Heart left ventricle (tissue), 13 donors: Measurements from ENCODE around the gene TMEM145.

Experiments used
- POLR2A ChIP-seq, 2 donors: fragments of 450-650 bp; IDR thresholded peaks; one replicate each; pipeline ENCODE4 v1.6.1; 2017; ENCODE audit warnings: antibody characterized with exemption in 2 of 2, mild to moderate bottlenecking in 2 of 2, moderate library complexity in 2 of 2
- TF ChIP-seq, protein P1 (sequence below), 12 donors: fragments of 200-600 bp; sonication (generic) in 4 of 12; IDR thresholded peaks; one replicate each; pipeline versions ENCODE4 v1.5.0 to v1.8.0; 2018 to 2022; ENCODE audit warnings: antibody characterized with exemption in 12 of 12, mild to moderate bottlenecking in 5 of 12
- donor health status: ischemic (EF 13 %, LVEDD 7.1; RV severe dilation, severe dysfunction).
- donor health status: DM: no; HTN: yes; CAD: no.
- donor health status: DM: no; HTN: no; CAD: no.
- donor health status: ischemic (EF 25% LVEDD 6.9; RV normal size, moderate dysfunction).
- donor health status: ischemic (EF 25% LVEDD 5.7; RV mildly dilated, moderate dysfunction).
- donor health status: ischemic (EF 35%, LVEDD 5.7; RV mildly dilated, moderate dysfunction).
- donor health status: nonischemic (EF 11% LVEDD 7.7; RV severe dilation, severe dysfunction).
- donor health status: DM: yes; HTN: yes; CAD: no.
- donor health status: PGD.
- donor health status: ischemic (EF 29% LVEDD 5.4; RV normal size, mild dysfunction).
- donor health status: nonischemic (EF 23%, LVEDD 6.1; RV moderate dilation, normal function).

DNA sequence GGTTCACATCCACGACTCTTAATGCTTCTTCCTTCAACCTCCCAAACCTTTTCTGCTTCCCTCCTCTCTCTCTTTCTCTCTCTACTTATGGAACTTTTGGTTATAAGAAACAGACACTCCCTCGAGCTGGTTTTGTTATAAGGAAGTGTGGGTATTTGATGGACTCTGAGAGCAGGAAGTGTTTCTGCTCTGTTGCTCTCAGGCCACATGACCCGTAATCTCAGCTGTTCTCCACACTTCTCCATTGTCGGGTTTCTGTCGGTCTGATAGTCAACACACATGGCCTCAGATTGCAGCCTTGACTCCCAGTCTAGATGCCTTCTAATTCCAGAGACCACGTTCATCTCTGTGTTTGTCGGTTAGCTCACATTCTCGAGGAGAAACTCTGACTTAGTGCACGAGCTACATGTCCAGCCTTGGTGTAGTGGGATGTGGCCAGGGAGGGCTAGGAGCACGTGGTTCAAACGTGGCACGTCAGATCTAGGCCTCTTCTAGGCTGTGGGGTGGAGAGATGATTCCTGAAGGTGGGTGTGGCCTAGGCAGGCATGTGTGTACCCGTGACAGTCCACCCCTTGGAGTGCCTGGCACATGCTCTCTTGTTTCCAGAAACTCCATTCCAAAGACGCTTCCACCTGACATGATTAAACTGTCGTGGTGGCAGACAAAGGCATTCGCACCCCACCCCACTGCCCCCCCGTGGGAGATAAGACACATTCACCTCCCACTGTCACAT is 50.7 kb downstream of the TMEM145 start:
- TF ChIP-seq, protein P1, sequence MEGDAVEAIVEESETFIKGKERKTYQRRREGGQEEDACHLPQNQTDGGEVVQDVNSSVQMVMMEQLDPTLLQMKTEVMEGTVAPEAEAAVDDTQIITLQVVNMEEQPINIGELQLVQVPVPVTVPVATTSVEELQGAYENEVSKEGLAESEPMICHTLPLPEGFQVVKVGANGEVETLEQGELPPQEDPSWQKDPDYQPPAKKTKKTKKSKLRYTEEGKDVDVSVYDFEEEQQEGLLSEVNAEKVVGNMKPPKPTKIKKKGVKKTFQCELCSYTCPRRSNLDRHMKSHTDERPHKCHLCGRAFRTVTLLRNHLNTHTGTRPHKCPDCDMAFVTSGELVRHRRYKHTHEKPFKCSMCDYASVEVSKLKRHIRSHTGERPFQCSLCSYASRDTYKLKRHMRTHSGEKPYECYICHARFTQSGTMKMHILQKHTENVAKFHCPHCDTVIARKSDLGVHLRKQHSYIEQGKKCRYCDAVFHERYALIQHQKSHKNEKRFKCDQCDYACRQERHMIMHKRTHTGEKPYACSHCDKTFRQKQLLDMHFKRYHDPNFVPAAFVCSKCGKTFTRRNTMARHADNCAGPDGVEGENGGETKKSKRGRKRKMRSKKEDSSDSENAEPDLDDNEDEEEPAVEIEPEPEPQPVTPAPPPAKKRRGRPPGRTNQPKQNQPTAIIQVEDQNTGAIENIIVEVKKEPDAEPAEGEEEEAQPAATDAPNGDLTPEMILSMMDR (IDR thresholded peaks at IDR 0.05): no peak
- no peak for TF ChIP-seq POLR2A (IDR thresholded peaks at IDR 0.05)
